ENCODE measurements around the gene DISC1. TPM values are rescaled to one million over a fixed set of nuclear protein-coding genes. Genes with fewer than 3 reads are reported as not detected.

The DISC1 gene
- total and polyA plus RNA-seq, 2 of the 13 experiments (the other 11 are each of a cell fraction or from before 2014, with no cell fraction given), result 4.2 to 4.6 TPM

- TF ChIP-seq ZNF709 (CRISPR knock-in tag; IDR thresholded peaks at IDR 0.05) (no peak), HNF1A (IDR thresholded peaks at IDR 0.05; ENCODE audit: low read depth) (0 out of 2 replicates have a peak, but pooled peaks have one; percentile 46), HNF1A (CRISPR knock-in tag; IDR thresholded peaks at IDR 0.05; ENCODE audit: borderline replicate concordance) (no peak), TCF7 (IDR thresholded peaks at IDR 0.05; ENCODE audit: low read depth) (peak; percentile 76), PPARG (CRISPR knock-in tag; conservative IDR thresholded peaks at IDR 0.05) (peak; percentile 55; the same call in 1 of the 2 replicates), ZBTB1 (CRISPR knock-in tag; IDR thresholded peaks at IDR 0.05; ENCODE audit: borderline replicate concordance) (no peak), ZNF747 (CRISPR knock-in tag; IDR thresholded peaks at IDR 0.05; ENCODE audit: borderline replicate concordance) (no peak), ZBTB37 (CRISPR knock-in tag; IDR thresholded peaks at IDR 0.05) (no peak), ISL2 (CRISPR knock-in tag; IDR thresholded peaks at IDR 0.05) (peak; percentile 52; the same call in 1 of the 2 replicates), ARID3A (IDR thresholded peaks at IDR 0.05; ENCODE audit: low read depth, low read length) (peak; percentile 85), ZNF17 (CRISPR knock-in tag; IDR thresholded peaks at IDR 0.05) (no peak), ZNF121 (CRISPR knock-in tag; IDR thresholded peaks at IDR 0.05) (no peak), ZNF101 (CRISPR knock-in tag; IDR thresholded peaks at IDR 0.05; ENCODE audit: borderline replicate concordance, low read depth) (no peak), PAXIP1 (CRISPR knock-in tag; conservative IDR thresholded peaks at IDR 0.05) (peak; percentile 50), CREM (IDR thresholded peaks at IDR 0.05) (peak; percentile 49), CREM (CRISPR knock-in tag; IDR thresholded peaks at IDR 0.05) (no peak), MIXL1 (CRISPR knock-in tag; IDR thresholded peaks at IDR 0.05) (peak; percentile 93), TMF1 (CRISPR knock-in tag; IDR thresholded peaks at IDR 0.05; ENCODE audit: low read depth) (no peak), RCOR2 (CRISPR knock-in tag; IDR thresholded peaks at IDR 0.05) (no peak), HHEX (CRISPR knock-in tag; IDR thresholded peaks at IDR 0.05) (no peak)
Measured at GRCh38 chr1:231576804-231577718, 49.5 kb upstream of the DISC1 start (continued).
